ENCODE measurements around the gene KAT6B. TPM values are rescaled to one million over a fixed set of nuclear protein-coding genes. Genes with fewer than 3 reads are reported as not detected.

The KAT6B gene
- total and polyA plus RNA-seq, 7 experiments from 2014 or later, result 33.2 to 80.5 (median 63.6) TPM

GRCh38 chr10:74981831-74982633, 155.6 kb downstream of the KAT6B start:
- Mint-ChIP-seq H3K36me3 (peaks cover 13 to 68% (median 51%) of the 10 kb centered on the region in 5 donors), H3K9me3 (no peaks in the 10 kb centered on the region), H3K27ac (peak overlapping the region in 3 of 9 donors; percentile 27 to 56 (median 41)), H3K27me3 (no peaks in the 10 kb centered on the region), H3K4me1 (peaks cover 12 to 28% (median 14%) of the 10 kb centered on the region in 7 donors), H3K4me3 (no peak overlapping the region)
- peaks cover 0 to 23% (median 0%) of the 10 kb centered on the region in 3 experiments for H3K36me3 ChIP-seq (ENCODE audit: control insufficient read depth in 2 of 3, insufficient read depth in 3 of 3, low read length in 3 of 3)
- no peaks in the 10 kb centered on the region for H3K27me3 ChIP-seq (ENCODE audit: control insufficient read depth in 2 of 2, insufficient read depth in 2 of 2, low read length in 2 of 2)
- ChIA-PET POLR2A (no interaction called here), CTCF (interaction anchor here (1.5 kb wide), 1 partner anchor 45 kb away, joined by 3 read pairs; no protein-coding TSS in a partner anchor)
- intact Hi-C loops (cut with micrococcal nuclease), result no loop called here
- H3K4me3 ChIP-seq (ENCODE audit: low read length), result no peak overlapping the region
- ATAC-seq (no peak), DNase-seq (no peak)
- no peaks in the 10 kb centered on the region for H3K9me3 ChIP-seq (ENCODE audit: control insufficient read depth in 2 of 3, low read length in 3 of 3)
- H3K27ac ChIP-seq (ENCODE audit: low read depth, low read length), result no peak overlapping the region
- H3K4me1 ChIP-seq (ENCODE audit: control insufficient read depth in 2 of 2, insufficient read depth in 2 of 2, low read length in 2 of 2), result peaks cover 10 to 12% of the 10 kb centered on the region in 2 donors

- CTCF ChIA-PET, result interaction anchor here (0.6 to 1.5 kb wide), 2 partner anchors 9 to 45 kb away, joined by 3 read pairs; no protein-coding TSS in a partner anchor
These were observed 156.2 kb downstream of the KAT6B start for GRCh38 chr10:74982634-74982982.

GRCh38 chr10:74983383-74983782, 157.0 kb downstream of the KAT6B start:
- DNase-seq (no peak), ATAC-seq (no peak)
- Mint-ChIP-seq H3K4me1 (peaks cover under 1 to 25% (median 9%) of the 10 kb centered on the region in 7 donors), H3K36me3 (peaks cover 16 to 71% (median 49%) of the 10 kb centered on the region in 5 donors), H3K27me3 (no peaks in the 10 kb centered on the region), H3K4me3 (no peak overlapping the region), H3K9me3 (no peaks in the 10 kb centered on the region), H3K27ac (no peak overlapping the region)
- intact Hi-C loops (cut with micrococcal nuclease), result no loop called here
- CTCF ChIA-PET, result interaction anchor here (0.6 to 1.5 kb wide), 3 partner anchors 9 to 44 kb away, joined by 3 read pairs; no protein-coding TSS in a partner anchor
- no peaks in the 10 kb centered on the region for H3K27me3 ChIP-seq (ENCODE audit: control insufficient read depth in 2 of 2, insufficient read depth in 2 of 2, low read length in 2 of 2)
- H3K9me3 ChIP-seq (ENCODE audit: control insufficient read depth in 2 of 3, low read length in 3 of 3), result no peaks in the 10 kb centered on the region
- H3K4me3 ChIP-seq (ENCODE audit: low read length), result no peak overlapping the region
- no peak overlapping the region for H3K27ac ChIP-seq (ENCODE audit: low read depth, low read length)
- peaks cover 0 to under 1% of the 10 kb centered on the region in 2 donors for H3K4me1 ChIP-seq (ENCODE audit: control insufficient read depth in 2 of 2, insufficient read depth in 2 of 2, low read length in 2 of 2)
- H3K36me3 ChIP-seq (ENCODE audit: control insufficient read depth in 2 of 3, insufficient read depth in 3 of 3, low read length in 3 of 3), result peaks cover 0 to 23% (median 2%) of the 10 kb centered on the region in 3 experiments
- POLR2A ChIA-PET, result no interaction called here

More at GRCh38 chr10:74982634-74982982, 156.2 kb downstream of the KAT6B start:
- H3K9me3 Mint-ChIP-seq, result no peaks in the 10 kb centered on the region
- POLR2A ChIA-PET, result no interaction called here
- DNase-seq (no peak), ATAC-seq (no peak)
- H3K36me3 Mint-ChIP-seq, result peaks cover 13 to 68% (median 49%) of the 10 kb centered on the region in 5 donors
- Histone ChIP-seq H3K4me1 (ENCODE audit: control insufficient read depth in 2 of 2, insufficient read depth in 2 of 2, low read length in 2 of 2) (peaks cover 6 to 9% of the 10 kb centered on the region in 2 donors), H3K9me3 (ENCODE audit: control insufficient read depth in 2 of 3, low read length in 3 of 3) (no peaks in the 10 kb centered on the region), H3K27ac (ENCODE audit: low read depth, low read length) (no peak overlapping the region), H3K27me3 (ENCODE audit: control insufficient read depth in 2 of 2, insufficient read depth in 2 of 2, low read length in 2 of 2) (no peaks in the 10 kb centered on the region), H3K36me3 (ENCODE audit: control insufficient read depth in 2 of 3, insufficient read depth in 3 of 3, low read length in 3 of 3) (peaks cover 0 to 23% (median 0%) of the 10 kb centered on the region in 3 experiments), H3K4me3 (ENCODE audit: low read length) (no peak overlapping the region)
- H3K27me3 Mint-ChIP-seq, result no peaks in the 10 kb centered on the region
- peaks cover 6 to 25% (median 11%) of the 10 kb centered on the region in 7 donors for H3K4me1 Mint-ChIP-seq
- H3K27ac Mint-ChIP-seq, result peak overlapping the region in 1 of 9 donors; percentile 41
- intact Hi-C loops (cut with micrococcal nuclease), result no loop called here
- no peak overlapping the region for H3K4me3 Mint-ChIP-seq

GRCh38 chr10:74987339-74988053, 161.1 kb downstream of the KAT6B start:
- Histone ChIP-seq H3K27ac (ENCODE audit: low read depth, low read length) (no peak overlapping the region), H3K4me3 (ENCODE audit: low read length) (no peak overlapping the region), H3K4me1 (ENCODE audit: control insufficient read depth in 2 of 2, insufficient read depth in 2 of 2, low read length in 2 of 2) (no peaks in the 10 kb centered on the region), H3K27me3 (ENCODE audit: control insufficient read depth in 2 of 2, insufficient read depth in 2 of 2, low read length in 2 of 2) (no peaks in the 10 kb centered on the region), H3K9me3 (ENCODE audit: control insufficient read depth in 2 of 3, low read length in 3 of 3) (no peaks in the 10 kb centered on the region), H3K36me3 (ENCODE audit: control insufficient read depth in 2 of 3, insufficient read depth in 3 of 3, low read length in 3 of 3) (peaks cover 0 to 18% (median 4%) of the 10 kb centered on the region in 3 experiments)
- peaks cover 12 to 69% (median 43%) of the 10 kb centered on the region in 5 donors for H3K36me3 Mint-ChIP-seq
- peak overlapping the region in 2 of 9 donors; percentile 4 to 22 for H3K27ac Mint-ChIP-seq
- H3K4me1 Mint-ChIP-seq, result peaks cover 10 to 25% (median 19%) of the 10 kb centered on the region in 7 donors
- H3K9me3 Mint-ChIP-seq, result no peaks in the 10 kb centered on the region
- H3K4me3 Mint-ChIP-seq, result no peak overlapping the region
- DNase-seq (no peak), ATAC-seq (no peak)
- H3K27me3 Mint-ChIP-seq, result no peaks in the 10 kb centered on the region
- CTCF ChIA-PET, result no interaction called here
- intact Hi-C loops (cut with micrococcal nuclease), result no loop called here
- POLR2A ChIA-PET, result interaction anchor here (1.2 kb wide), 1 partner anchor 297 kb away, joined by 3 read pairs; no protein-coding TSS in a partner anchor

DNA sequence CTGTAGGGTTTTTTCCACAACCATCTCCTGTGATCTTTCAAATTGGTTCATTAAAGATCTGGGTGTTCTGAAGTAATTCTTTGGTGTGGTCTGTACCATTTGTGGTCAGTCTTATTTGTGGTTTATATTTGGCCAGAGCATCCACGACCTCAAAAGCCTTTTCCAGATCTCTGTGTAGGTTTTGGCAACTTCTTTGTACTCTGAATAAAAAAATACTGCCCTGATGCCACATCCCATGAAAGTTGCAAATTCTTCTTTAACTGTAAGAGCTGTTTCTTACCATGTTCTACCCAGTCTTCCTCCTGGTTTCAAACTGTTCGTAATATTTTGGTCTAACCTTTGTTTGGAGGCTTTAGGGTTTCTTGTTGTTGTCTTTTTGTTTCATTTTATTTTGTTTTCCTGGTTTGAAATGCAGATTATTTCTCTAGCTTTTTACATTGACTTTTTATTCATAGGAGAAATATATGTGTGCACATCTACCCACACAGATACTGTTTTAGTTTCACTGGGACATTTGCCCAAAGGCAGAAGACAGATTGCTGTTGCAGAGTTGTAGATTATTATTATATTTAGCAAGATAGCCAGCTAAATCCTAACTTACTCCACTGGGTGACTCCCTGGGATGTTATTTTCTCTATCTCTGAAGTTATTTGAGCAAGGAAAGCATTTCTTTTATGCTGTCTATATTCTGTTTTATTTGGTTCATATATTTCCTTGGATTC, 161.8 kb downstream of the KAT6B start:
- H3K27me3 Mint-ChIP-seq, result no peaks in the 10 kb centered on the region
- peaks cover 9 to 70% (median 46%) of the 10 kb centered on the region in 5 donors for H3K36me3 Mint-ChIP-seq
- peak overlapping the region in 3 of 9 donors; percentile 4 to 32 (median 7) for H3K27ac Mint-ChIP-seq
- POLR2A ChIA-PET, result interaction anchor here (0.6 kb wide), 1 partner anchor 9 kb away, joined by 3 read pairs; no protein-coding TSS in a partner anchor
- no peak overlapping the region for H3K4me3 Mint-ChIP-seq
- H3K36me3 ChIP-seq (ENCODE audit: control insufficient read depth in 2 of 3, insufficient read depth in 3 of 3, low read length in 3 of 3), result peaks cover 0 to 16% (median 4%) of the 10 kb centered on the region in 3 experiments
- intact Hi-C loops (cut with micrococcal nuclease), result no loop called here
- no peaks in the 10 kb centered on the region for H3K9me3 ChIP-seq (ENCODE audit: control insufficient read depth in 2 of 3, low read length in 3 of 3)
- H3K27me3 ChIP-seq (ENCODE audit: control insufficient read depth in 2 of 2, insufficient read depth in 2 of 2, low read length in 2 of 2), result no peaks in the 10 kb centered on the region
- no peak overlapping the region for H3K4me3 ChIP-seq (ENCODE audit: low read length)
- no peak for DNase-seq
- peaks cover 10 to 25% (median 20%) of the 10 kb centered on the region in 7 donors for H3K4me1 Mint-ChIP-seq
- H3K4me1 ChIP-seq (ENCODE audit: control insufficient read depth in 2 of 2, insufficient read depth in 2 of 2, low read length in 2 of 2), result no peaks in the 10 kb centered on the region
- CTCF ChIA-PET, result interaction anchor here (0.6 to 0.7 kb wide), 2 partner anchors 83 to 256 kb away, joined by 3 to 4 read pairs; no protein-coding TSS in a partner anchor
- no peak overlapping the region for H3K27ac ChIP-seq (ENCODE audit: low read depth, low read length)
- H3K9me3 Mint-ChIP-seq, result no peaks in the 10 kb centered on the region
- ATAC-seq, result no peak
